ENCODE data around the gene GLO1.

Gene GLO1

GRCh38 chr6:38723783-38724182, 20.8 kb upstream of the GLO1 start:
- ATAC-seq, result no peak
- no peak for TF ChIP-seq BACH2 (CRISPR knock-in tag; IDR thresholded peaks at IDR 0.05; ENCODE audit: borderline replicate concordance)
- TF ChIP-seq ZC3H10 (CRISPR knock-in tag; IDR thresholded peaks at IDR 0.05), result no peak
- TF ChIP-seq PATZ1 (CRISPR knock-in tag; IDR thresholded peaks at IDR 0.05; ENCODE audit: borderline replicate concordance), result no peak
- TF ChIP-seq CREB5 (CRISPR knock-in tag; IDR thresholded peaks at IDR 0.05; ENCODE audit: low read depth), result no peak
- no peak for TF ChIP-seq OSR1 (CRISPR knock-in tag; IDR thresholded peaks at IDR 0.05)
- TF ChIP-seq ZNF8 (CRISPR knock-in tag; IDR thresholded peaks at IDR 0.05), result no peak
- no peak for TF ChIP-seq ZFP3 (CRISPR knock-in tag; IDR thresholded peaks at IDR 0.05)
- no peak for TF ChIP-seq ESRRG (CRISPR knock-in tag; IDR thresholded peaks at IDR 0.05)
- TF ChIP-seq ZNF70 (CRISPR knock-in tag; IDR thresholded peaks at IDR 0.05), result no peak
- no peak for TF ChIP-seq ZNF565 (CRISPR knock-in tag; conservative IDR thresholded peaks at IDR 0.05; ENCODE audit: low read depth)
- no peak for TF ChIP-seq PPARA (CRISPR knock-in tag; IDR thresholded peaks at IDR 0.05; ENCODE audit: borderline replicate concordance)
- TF ChIP-seq TOX (CRISPR knock-in tag; IDR thresholded peaks at IDR 0.05; ENCODE audit: borderline replicate concordance), result no peak
- no peak for TF ChIP-seq GLIS3 (CRISPR knock-in tag; IDR thresholded peaks at IDR 0.05)

DNA sequence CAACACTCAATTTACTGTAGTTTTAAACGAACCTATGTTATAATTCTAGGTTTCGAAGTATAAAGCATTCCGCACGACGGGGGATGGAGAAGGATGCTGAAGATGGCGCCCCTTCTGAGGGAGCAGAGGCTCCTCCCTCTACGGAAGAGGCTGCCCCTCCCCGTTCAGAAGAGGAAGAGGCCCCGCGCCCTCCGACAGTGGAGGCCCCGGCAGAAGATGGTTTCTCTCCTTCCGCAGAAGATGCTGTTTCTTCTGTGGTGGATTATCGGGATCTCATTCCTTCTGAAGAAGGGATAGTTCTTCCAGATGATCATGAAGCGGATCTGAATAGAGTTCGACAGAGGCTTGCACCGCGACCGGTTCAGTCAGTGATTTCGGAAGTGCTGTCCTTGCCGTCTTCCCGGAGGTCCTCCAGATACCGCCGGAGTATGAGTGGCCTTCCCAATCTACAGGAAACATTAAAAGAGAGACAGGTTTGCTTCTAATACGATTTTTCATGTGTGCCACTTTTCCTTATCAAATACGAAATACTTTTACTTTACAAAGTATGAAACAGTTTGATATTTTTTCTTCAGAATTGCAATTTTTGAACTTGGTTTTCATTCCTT, 19.9 kb upstream of the GLO1 start:
- TF ChIP-seq ISL1 (CRISPR knock-in tag; IDR thresholded peaks at IDR 0.05) (no peak), ESRRG (CRISPR knock-in tag; IDR thresholded peaks at IDR 0.05) (no peak)
- ATAC-seq, result no peak

- no peak for ATAC-seq
- TF ChIP-seq, protein P1, sequence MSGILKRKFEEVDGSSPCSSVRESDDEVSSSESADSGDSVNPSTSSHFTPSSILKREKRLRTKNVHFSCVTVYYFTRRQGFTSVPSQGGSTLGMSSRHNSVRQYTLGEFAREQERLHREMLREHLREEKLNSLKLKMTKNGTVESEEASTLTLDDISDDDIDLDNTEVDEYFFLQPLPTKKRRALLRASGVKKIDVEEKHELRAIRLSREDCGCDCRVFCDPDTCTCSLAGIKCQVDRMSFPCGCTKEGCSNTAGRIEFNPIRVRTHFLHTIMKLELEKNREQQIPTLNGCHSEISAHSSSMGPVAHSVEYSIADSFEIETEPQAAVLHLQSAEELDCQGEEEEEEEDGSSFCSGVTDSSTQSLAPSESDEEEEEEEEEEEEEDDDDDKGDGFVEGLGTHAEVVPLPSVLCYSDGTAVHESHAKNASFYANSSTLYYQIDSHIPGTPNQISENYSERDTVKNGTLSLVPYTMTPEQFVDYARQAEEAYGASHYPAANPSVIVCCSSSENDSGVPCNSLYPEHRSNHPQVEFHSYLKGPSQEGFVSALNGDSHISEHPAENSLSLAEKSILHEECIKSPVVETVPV (CRISPR knock-in tag; IDR thresholded peaks at IDR 0.05), result no peak
- TF ChIP-seq ZNF8 (CRISPR knock-in tag; IDR thresholded peaks at IDR 0.05) (no peak), RARB (CRISPR knock-in tag; IDR thresholded peaks at IDR 0.05) (no peak), PATZ1 (CRISPR knock-in tag; IDR thresholded peaks at IDR 0.05; ENCODE audit: borderline replicate concordance) (no peak), ZNF565 (CRISPR knock-in tag; conservative IDR thresholded peaks at IDR 0.05; ENCODE audit: low read depth) (no peak), CSDC2 (CRISPR knock-in tag; IDR thresholded peaks at IDR 0.05) (no peak), BACH2 (CRISPR knock-in tag; IDR thresholded peaks at IDR 0.05; ENCODE audit: borderline replicate concordance) (no peak), TOX (CRISPR knock-in tag; IDR thresholded peaks at IDR 0.05; ENCODE audit: borderline replicate concordance) (no peak), ESRRG (CRISPR knock-in tag; IDR thresholded peaks at IDR 0.05) (no peak), ZC3H10 (CRISPR knock-in tag; IDR thresholded peaks at IDR 0.05) (no peak), ZFP30 (CRISPR knock-in tag; IDR thresholded peaks at IDR 0.05) (no peak), GLIS3 (CRISPR knock-in tag; IDR thresholded peaks at IDR 0.05) (no peak)
Observed at GRCh38 chr6:38722038-38722437, 19.1 kb upstream of the GLO1 start.

- ATAC-seq, result no peak
- TF ChIP-seq ZNF565 (CRISPR knock-in tag; conservative IDR thresholded peaks at IDR 0.05; ENCODE audit: low read depth), result no peak
- no peak for TF ChIP-seq ESRRG (CRISPR knock-in tag; IDR thresholded peaks at IDR 0.05)
- TF ChIP-seq ZFP30 (CRISPR knock-in tag; IDR thresholded peaks at IDR 0.05), result no peak
- no peak for TF ChIP-seq ZC3H10 (CRISPR knock-in tag; IDR thresholded peaks at IDR 0.05)
- TF ChIP-seq CREB5 (CRISPR knock-in tag; IDR thresholded peaks at IDR 0.05; ENCODE audit: low read depth), result no peak
- no peak for TF ChIP-seq ISL1 (CRISPR knock-in tag; IDR thresholded peaks at IDR 0.05)
- TF ChIP-seq CSDC2 (CRISPR knock-in tag; IDR thresholded peaks at IDR 0.05), result no peak
- no peak for TF ChIP-seq OSR1 (CRISPR knock-in tag; IDR thresholded peaks at IDR 0.05)
- TF ChIP-seq SNAI2 (CRISPR knock-in tag; IDR thresholded peaks at IDR 0.05), result no peak
- no peak for TF ChIP-seq ARNTL (CRISPR knock-in tag; IDR thresholded peaks at IDR 0.05; ENCODE audit: borderline replicate concordance, low read depth)
- TF ChIP-seq TOX (CRISPR knock-in tag; IDR thresholded peaks at IDR 0.05; ENCODE audit: borderline replicate concordance), result no peak
- no peak for TF ChIP-seq GLIS3 (CRISPR knock-in tag; IDR thresholded peaks at IDR 0.05)
- TF ChIP-seq POU6F1 (CRISPR knock-in tag; IDR thresholded peaks at IDR 0.05; ENCODE audit: borderline replicate concordance, low read depth), result no peak
- TF ChIP-seq ZNF8 (CRISPR knock-in tag; IDR thresholded peaks at IDR 0.05), result no peak
- TF ChIP-seq PATZ1 (CRISPR knock-in tag; IDR thresholded peaks at IDR 0.05; ENCODE audit: borderline replicate concordance), result no peak
Observed at GRCh38 chr6:38720295-38720694, 17.4 kb upstream of the GLO1 start.

All from SK-N-SH treated with all-trans-retinoic acid at 6 μM for 48 hours (cell line).